Panc1 (cell line): ENCODE data around the gene GGTLC1.

Experiments used
- REST ChIP-seq, 2 experiments: IDR thresholded peaks; 2 replicates each; pipeline ENCODE4 v1.6.1; 2011 to 2012; ENCODE audit warnings: low read depth in 2 of 2, control low read depth in 1 of 2, low read length in 1 of 2, mild to moderate bottlenecking in 1 of 2, moderate library complexity in 1 of 2; ENCODE audit not compliant: insufficient read depth in 1 of 2
- SIN3A ChIP-seq: IDR thresholded peaks from 2 replicates; pipeline ENCODE4 v1.6.1; 2012; ENCODE audit warnings: low read depth, mild to moderate bottlenecking, low read length, moderate library complexity, borderline replicate concordance; ENCODE audit not compliant: insufficient read depth

- no peak for TF ChIP-seq SIN3A
- no peak for TF ChIP-seq REST (IDR thresholded peaks at IDR 0.05; ENCODE audit: insufficient read depth in 1 of 2, low read depth in 2 of 2, low read length in 1 of 2)
These were observed 21.5 kb downstream of the GGTLC1 start for GRCh38 chr20:23966927-23967615.
